K562 (cell line): Measurements from ENCODE around the gene BAIAP3. TPM values are rescaled to one million over a fixed set of nuclear protein-coding genes. Genes with fewer than 3 reads are reported as not detected.

Experiments
- ARID1B ChIP-seq: fragments of 450-650 bp; IDR thresholded peaks from 2 replicates; pipeline ENCODE4 v1.6.1; 2016; ENCODE audit warnings: antibody characterized with exemption, mild to moderate bottlenecking, inconsistent platforms
- EHMT2 ChIP-seq: fragments of 450-650 bp; IDR thresholded peaks from 2 replicates; pipeline ENCODE4 v1.6.1; 2018; ENCODE audit warnings: antibody characterized with exemption
- EP300 ChIP-seq: IDR thresholded peaks from 2 replicates; pipeline ENCODE4 v1.6.1; 2012; ENCODE audit warnings: low read length, improper control_type of control experiment
- GTF2A2 ChIP-seq: IDR thresholded peaks from 2 replicates; pipeline ENCODE4 v1.6.1; 2016; ENCODE audit warnings: mild to moderate bottlenecking, missing genetic modification characterization, missing compliant biosample characterization
- HDAC2 ChIP-seq: fragments of 450-650 bp; IDR thresholded peaks from 2 replicates; pipeline ENCODE4 v1.6.1; 2016; ENCODE audit warnings: mild to moderate bottlenecking
- JUNB ChIP-seq: fragments of 450-650 bp; formaldehyde crosslinking; conservative IDR thresholded peaks from 2 replicates; pipeline ENCODE4 v1.4.0; 2020; ENCODE audit warnings: mild to moderate bottlenecking
- KDM4B ChIP-seq, 2 experiments: fragments of 450-650 bp in 1 of 2; sonication (generic) in 1 of 2; IDR thresholded peaks; 2 replicates each; pipeline ENCODE4 v1.6.1; 2016 to 2017; ENCODE audit warnings: borderline replicate concordance in 2 of 2, antibody characterized with exemption in 1 of 2, low read depth in 1 of 2, mild to moderate bottlenecking in 1 of 2
- L3MBTL2 ChIP-seq: fragments of 450-650 bp; IDR thresholded peaks from 2 replicates; pipeline ENCODE4 v1.6.1; 2016; ENCODE audit warnings: mild to moderate bottlenecking, moderate library complexity
- MLX ChIP-seq, 2 experiments: fragments of 450-650 bp in 1 of 2; sonication (generic) in 1 of 2; formaldehyde crosslinking; conservative IDR thresholded peaks; 2 replicates each; pipeline versions ENCODE4 v1.4.0 to v1.8.1; 2020 to 2022; ENCODE audit warnings: mild to moderate bottlenecking in 1 of 2, missing genetic modification reagents in 1 of 2
- MTA3 ChIP-seq: fragments of 450-650 bp; formaldehyde crosslinking; IDR thresholded peaks from 2 replicates; pipeline ENCODE4 v1.6.1; 2017; ENCODE audit warnings: mild to moderate bottlenecking, borderline replicate concordance
- NFXL1 ChIP-seq: fragments of 450-650 bp; formaldehyde crosslinking; IDR thresholded peaks from 2 replicates; pipeline ENCODE4 v1.4.0; 2021; ENCODE audit warnings: mild to moderate bottlenecking
- NR2F6 ChIP-seq: fragments of 450-650 bp; formaldehyde crosslinking; IDR thresholded peaks from 2 replicates; pipeline ENCODE4 v1.4.0; 2020; ENCODE audit warnings: mild to moderate bottlenecking
- PHF8 ChIP-seq: fragments of 200-600 bp; sonication (generic); IDR thresholded peaks from 2 replicates; pipeline ENCODE4 v1.6.1; 2012; ENCODE audit warnings: mixed run types, mild to moderate bottlenecking, inconsistent platforms, low read length, moderate library complexity, borderline replicate concordance
- RAD51 ChIP-seq: fragments of 450-650 bp; IDR thresholded peaks from 2 replicates; pipeline ENCODE4 v1.7.1; 2016; ENCODE audit warnings: low read depth, mild to moderate bottlenecking, borderline replicate concordance
- SIN3A ChIP-seq, 2 experiments: fragments of 150-350 bp in 1 of 2; IDR thresholded peaks; 2 replicates each; pipeline ENCODE4 v1.6.1; 2011 to 2016; ENCODE audit warnings: borderline replicate concordance in 2 of 2, low read depth in 2 of 2, low read length in 2 of 2, mild to moderate bottlenecking in 2 of 2, moderate library complexity in 2 of 2; ENCODE audit not compliant: control insufficient read depth in 1 of 2
- SMAD2 ChIP-seq: fragments of 150-350 bp; IDR thresholded peaks from 2 replicates; pipeline ENCODE4 v1.6.1; 2014; ENCODE audit warnings: low read depth, mild to moderate bottlenecking, low read length
- ZNF124 ChIP-seq: sonication (generic); formaldehyde crosslinking; IDR thresholded peaks from 2 replicates; pipeline ENCODE4 v1.8.1; 2022; ENCODE audit warnings: missing genetic modification reagents
- ZNF197 ChIP-seq: fragments of 200-800 bp; sonication (Bioruptor generic); IDR thresholded peaks from 2 replicates; pipeline ENCODE4 v1.6.1; 2016; ENCODE audit warnings: low read depth, missing genetic modification characterization, missing compliant biosample characterization
- ZNF280B ChIP-seq: fragments of 250-450 bp; sonication (Bioruptor Pico); IDR thresholded peaks from 2 replicates; pipeline ENCODE4 v1.5.1; 2021; ENCODE audit warnings: mild to moderate bottlenecking
- ZNF3 ChIP-seq: fragments of 250-450 bp; sonication (Bioruptor Pico); IDR thresholded peaks from 2 replicates; pipeline ENCODE4 v1.5.0; 2021; ENCODE audit warnings: mild to moderate bottlenecking, moderate library complexity
- ZNF76 ChIP-seq: fragments of 250-450 bp; sonication (Bioruptor Pico); IDR thresholded peaks from 2 replicates; pipeline ENCODE4 v1.4.0; 2020; ENCODE audit warnings: mild to moderate bottlenecking, moderate library complexity, borderline replicate concordance
- polyA plus RNA-seq, 8 experiments: library from polyadenylated mRNA; depleted of rRNA in 4 of 8; stranded (reverse) in 5 of 8; unstranded in 3 of 8; fragments of >200 nt; fragmentation: Nextera tagmentation in 2 of 8; fragmentation: Illumina TruSeq in 1 of 8; extraction: Ambion mirVana in 2 of 8; extraction: Trizol in 1 of 8; gene quantifications; 2 replicates each; pipeline versions ENCODE4 v1.2.1 to v1.2.3, GENCODE V29; 2011 to 2014; ENCODE audit warnings: inconsistent platforms in 1 of 8, missing spikeins in 1 of 8
- total RNA-seq, 7 experiments: library from RNA; depleted of rRNA in 6 of 7; stranded (reverse); fragments of >200 nt in 6 of 7; fragmentation: Illumina TruSeq in 2 of 7; extraction: Trizol in 2 of 7; gene quantifications; 2 replicates each; pipeline versions ENCODE4 v1.2.1 to v1.2.3, GENCODE V29; 2011 to 2021; ENCODE audit warnings: low replicate concordance in 1 of 7
- TF ChIP-seq, protein P1 (sequence below), 2 experiments: fragments of 450-650 bp; IDR thresholded peaks; 2 replicates each; pipeline ENCODE4 v1.6.1; 2016

The BAIAP3 gene
- total and polyA plus RNA-seq, 9 of the 15 experiments (the other 6 are each of a cell fraction or from before 2014, with no cell fraction given): 0.03 to 4.5 (median 0.57) TPM; not detected in 1

GRCh38 chr16:1293921-1294656, 39.4 kb upstream of the BAIAP3 start (continued):
- TF ChIP-seq ZNF124 (CRISPR knock-in tag): no peak
- TF ChIP-seq RAD51: no peak
- no peak for TF ChIP-seq KDM4B (IDR thresholded peaks at IDR 0.05; ENCODE audit: borderline replicate concordance in 2 of 2, low read depth in 1 of 2)
- peak; percentile 98 for TF ChIP-seq GTF2A2 (tag)
- TF ChIP-seq JUNB (CRISPR knock-in tag): no peak
- no peak for TF ChIP-seq EHMT2
- TF ChIP-seq ZNF76 (CRISPR knock-in tag): peak; percentile 98
- TF ChIP-seq HDAC2: peak; percentile 31; the same call in 1 of the 2 replicates
- TF ChIP-seq NR2F6: peak; percentile 92
- TF ChIP-seq EP300: no peak
- no peak for TF ChIP-seq SIN3A (IDR thresholded peaks at IDR 0.05; ENCODE audit: borderline replicate concordance in 2 of 2, control insufficient read depth in 1 of 2, low read depth in 2 of 2, low read length in 2 of 2)
- TF ChIP-seq PHF8: no peak
- TF ChIP-seq L3MBTL2: peak; percentile 45; the same call in 1 of the 2 replicates
- TF ChIP-seq SMAD2: no peak
- peak in 1 of 2 experiments; percentile 77; a peak in 1 of 4 replicates for TF ChIP-seq MLX (CRISPR knock-in tag; conservative IDR thresholded peaks at IDR 0.05)
- peak; percentile 50 for TF ChIP-seq ARID1B
- TF ChIP-seq, protein P1, sequence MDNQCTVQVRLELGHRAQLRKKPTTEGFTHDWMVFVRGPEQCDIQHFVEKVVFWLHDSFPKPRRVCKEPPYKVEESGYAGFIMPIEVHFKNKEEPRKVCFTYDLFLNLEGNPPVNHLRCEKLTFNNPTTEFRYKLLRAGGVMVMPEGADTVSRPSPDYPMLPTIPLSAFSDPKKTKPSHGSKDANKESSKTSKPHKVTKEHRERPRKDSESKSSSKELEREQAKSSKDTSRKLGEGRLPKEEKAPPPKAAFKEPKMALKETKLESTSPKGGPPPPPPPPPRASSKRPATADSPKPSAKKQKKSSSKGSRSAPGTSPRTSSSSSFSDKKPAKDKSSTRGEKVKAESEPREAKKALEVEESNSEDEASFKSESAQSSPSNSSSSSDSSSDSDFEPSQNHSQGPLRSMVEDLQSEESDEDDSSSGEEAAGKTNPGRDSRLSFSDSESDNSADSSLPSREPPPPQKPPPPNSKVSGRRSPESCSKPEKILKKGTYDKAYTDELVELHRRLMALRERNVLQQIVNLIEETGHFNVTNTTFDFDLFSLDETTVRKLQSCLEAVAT (IDR thresholded peaks at IDR 0.05): no peak
- TF ChIP-seq NFXL1 (CRISPR knock-in tag): peak; percentile 97
- TF ChIP-seq ZNF3 (CRISPR knock-in tag): peak; percentile 78; the same call in 1 of the 2 replicates
- TF ChIP-seq ZNF197: peak; percentile 100
- peak; percentile 90 for TF ChIP-seq ZNF280B (CRISPR knock-in tag)
- no peak for TF ChIP-seq MTA3
